ENCODE data around the gene GFER.

DNA sequence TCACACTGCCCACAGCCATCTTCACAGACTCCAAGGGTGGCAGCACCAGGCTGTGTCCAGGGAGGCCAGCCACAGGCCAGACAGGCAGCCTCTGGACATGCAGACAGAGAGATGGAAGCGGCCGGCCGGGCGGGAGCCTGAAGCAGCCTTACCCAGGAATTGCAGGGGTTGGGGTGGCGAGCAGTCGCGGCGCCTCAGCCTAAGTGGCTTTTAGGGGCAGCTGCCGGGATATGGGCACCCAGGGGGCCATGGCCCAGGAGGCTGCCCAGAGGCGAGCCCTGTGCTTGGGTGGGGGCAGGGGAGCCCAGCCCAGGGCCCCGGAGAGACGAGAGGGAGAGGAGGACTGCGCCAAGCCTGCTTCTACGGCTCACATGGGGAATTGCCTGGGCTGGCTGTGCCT lies 41.3 kb downstream of the GFER start:
- no peak for TF ChIP-seq POLR2A (IDR thresholded peaks at IDR 0.05)
- TF ChIP-seq, protein P1, sequence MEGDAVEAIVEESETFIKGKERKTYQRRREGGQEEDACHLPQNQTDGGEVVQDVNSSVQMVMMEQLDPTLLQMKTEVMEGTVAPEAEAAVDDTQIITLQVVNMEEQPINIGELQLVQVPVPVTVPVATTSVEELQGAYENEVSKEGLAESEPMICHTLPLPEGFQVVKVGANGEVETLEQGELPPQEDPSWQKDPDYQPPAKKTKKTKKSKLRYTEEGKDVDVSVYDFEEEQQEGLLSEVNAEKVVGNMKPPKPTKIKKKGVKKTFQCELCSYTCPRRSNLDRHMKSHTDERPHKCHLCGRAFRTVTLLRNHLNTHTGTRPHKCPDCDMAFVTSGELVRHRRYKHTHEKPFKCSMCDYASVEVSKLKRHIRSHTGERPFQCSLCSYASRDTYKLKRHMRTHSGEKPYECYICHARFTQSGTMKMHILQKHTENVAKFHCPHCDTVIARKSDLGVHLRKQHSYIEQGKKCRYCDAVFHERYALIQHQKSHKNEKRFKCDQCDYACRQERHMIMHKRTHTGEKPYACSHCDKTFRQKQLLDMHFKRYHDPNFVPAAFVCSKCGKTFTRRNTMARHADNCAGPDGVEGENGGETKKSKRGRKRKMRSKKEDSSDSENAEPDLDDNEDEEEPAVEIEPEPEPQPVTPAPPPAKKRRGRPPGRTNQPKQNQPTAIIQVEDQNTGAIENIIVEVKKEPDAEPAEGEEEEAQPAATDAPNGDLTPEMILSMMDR (IDR thresholded peaks at IDR 0.05), result no peak
- no peak for TF ChIP-seq EP300 (IDR thresholded peaks at IDR 0.05)
- no peak for TF ChIP-seq POLR2AphosphoS5 (IDR thresholded peaks at IDR 0.05)

All from gastroesophageal sphincter (tissue), 3 donors.